Measurements from ENCODE around the gene COL7A1.
"Not testable (repeated sequence)": the region's sequence is repeated elsewhere in the genome, so short reads cannot be mapped to it uniquely, and the experiment has no call there.

COL7A1 gene

DNA sequence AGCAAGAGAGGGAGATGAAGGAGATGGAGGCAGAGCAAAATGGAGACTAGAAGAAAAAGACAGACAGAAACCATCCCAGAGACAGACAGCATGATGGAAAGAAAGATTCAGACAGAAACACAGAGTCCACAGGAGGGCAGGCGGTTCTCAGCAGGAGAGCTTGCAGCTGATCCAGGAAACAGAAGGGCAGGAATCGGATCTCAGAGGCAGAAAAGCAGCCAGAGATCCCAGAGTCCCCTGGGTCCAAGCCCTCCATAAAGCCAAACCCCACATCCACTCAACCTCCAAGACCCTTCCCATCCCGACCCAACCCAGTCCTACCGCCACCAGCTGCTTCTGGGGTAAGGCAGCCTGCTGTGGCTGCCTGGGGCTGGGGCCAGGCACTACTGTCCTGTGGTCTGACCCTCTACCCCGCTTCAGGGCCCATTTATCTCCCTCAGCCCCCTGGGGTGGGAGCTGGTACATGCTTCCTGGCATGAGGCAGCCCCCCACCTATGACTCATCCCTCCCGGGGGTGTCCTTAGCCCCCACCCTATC lies 31.7 kb downstream of the COL7A1 start, which contains the start of gene UCN2:
Gene UCN2 (minus strand): TSS at position 400 of the 537 bp plus-strand sequence. CDS start 657 bp downstream, outside the sequence.
- no peak for DNase-seq

DNA sequence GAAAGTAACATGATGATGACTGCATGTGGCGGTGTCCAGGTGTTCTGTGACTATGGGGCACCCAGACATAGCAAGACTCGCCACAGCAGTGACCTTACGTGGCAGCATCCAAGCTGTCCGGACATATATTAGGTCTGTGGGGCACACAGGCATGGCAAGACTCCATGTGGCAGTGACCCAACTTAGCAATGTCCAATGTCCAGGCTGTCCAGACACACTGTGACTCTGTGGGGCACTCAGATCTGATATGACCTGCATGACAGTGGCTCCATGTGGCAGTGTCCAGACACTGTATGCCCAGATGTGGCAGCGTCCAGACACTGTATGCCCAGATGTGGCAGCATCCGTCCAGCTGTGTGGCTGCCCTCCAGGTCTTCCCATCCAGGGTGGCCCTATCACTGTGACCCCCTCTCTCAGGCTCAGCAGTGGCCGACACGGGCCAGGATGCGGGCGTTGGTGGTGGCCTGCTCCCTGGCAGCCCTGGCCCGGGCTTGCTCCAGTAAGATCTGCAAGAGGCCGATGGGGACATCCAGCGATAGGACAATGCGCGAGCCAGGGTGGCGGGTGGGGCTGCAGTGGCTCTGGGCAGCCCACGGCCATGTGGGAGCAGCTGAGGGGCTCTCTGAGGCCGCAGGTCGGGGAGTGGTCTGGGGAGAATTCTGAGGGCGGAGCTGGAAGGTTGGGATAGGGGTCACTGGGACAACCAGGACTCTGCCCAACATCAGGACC lies 32.6 kb downstream of the COL7A1 start:
- no peak for DNase-seq

- DNase-seq, result peak in 1 of 5 experiments; percentile 41
These were observed 33.9 kb downstream of the COL7A1 start for GRCh38 chr3:48561045-48561736.

- DNase-seq, result no peak
These were observed 34.5 kb downstream of the COL7A1 start for GRCh38 chr3:48560648-48561018.

- DNase-seq, result no peak
These were observed 36.5 kb downstream of the COL7A1 start for GRCh38 chr3:48558493-48559134.

DNA sequence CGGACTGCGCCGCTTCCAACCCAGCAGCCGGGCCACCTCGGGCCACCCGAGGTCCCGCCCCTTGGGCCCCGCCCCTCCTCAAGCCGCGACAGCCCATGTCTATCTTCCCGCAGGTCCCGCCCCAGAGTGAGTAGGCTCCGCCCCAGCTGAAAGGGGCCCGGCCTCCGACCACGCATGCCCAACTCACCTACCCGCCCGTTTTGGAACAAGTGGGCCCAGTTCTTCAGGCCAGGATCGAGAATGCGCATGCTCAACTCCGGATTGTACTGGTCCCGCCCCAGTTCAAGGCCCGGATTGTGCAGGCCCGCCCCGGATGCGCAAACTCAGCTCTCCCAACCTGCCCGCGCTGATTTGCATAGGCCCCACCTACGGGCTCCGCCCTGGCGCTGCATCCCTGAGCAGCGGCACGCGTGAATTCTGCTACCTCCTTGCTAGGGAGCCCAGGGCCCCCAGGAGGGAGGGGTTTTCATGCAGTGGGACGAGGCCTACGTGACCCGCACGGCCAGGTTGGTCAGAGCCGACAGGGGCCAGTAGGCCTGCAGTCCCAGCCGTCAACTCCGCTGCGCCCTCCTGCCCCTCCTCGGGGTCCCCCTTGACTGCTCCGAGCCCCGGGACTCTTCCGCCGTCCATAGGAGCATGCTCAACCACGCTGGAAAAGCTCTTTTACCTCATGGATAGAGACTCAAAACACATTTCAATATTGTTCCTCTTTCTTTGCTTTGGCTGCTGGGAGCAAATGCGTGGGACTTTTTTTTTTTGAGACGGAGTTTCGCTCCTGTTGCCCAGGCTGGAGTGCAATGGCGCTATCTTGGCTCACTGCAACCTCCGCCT lies 38.1 kb downstream of the COL7A1 start, which contains the start of gene PFKFB4:
Gene PFKFB4 (minus strand): TSS at position 8 of the 831 bp plus-strand sequence. CDS start 26 bp downstream, outside the sequence.
- DNase-seq, result peak; percentile 98 to 100 (median 99)

- no peak for DNase-seq
These were observed 39.0 kb downstream of the COL7A1 start for GRCh38 chr3:48555949-48556795.

DNA sequence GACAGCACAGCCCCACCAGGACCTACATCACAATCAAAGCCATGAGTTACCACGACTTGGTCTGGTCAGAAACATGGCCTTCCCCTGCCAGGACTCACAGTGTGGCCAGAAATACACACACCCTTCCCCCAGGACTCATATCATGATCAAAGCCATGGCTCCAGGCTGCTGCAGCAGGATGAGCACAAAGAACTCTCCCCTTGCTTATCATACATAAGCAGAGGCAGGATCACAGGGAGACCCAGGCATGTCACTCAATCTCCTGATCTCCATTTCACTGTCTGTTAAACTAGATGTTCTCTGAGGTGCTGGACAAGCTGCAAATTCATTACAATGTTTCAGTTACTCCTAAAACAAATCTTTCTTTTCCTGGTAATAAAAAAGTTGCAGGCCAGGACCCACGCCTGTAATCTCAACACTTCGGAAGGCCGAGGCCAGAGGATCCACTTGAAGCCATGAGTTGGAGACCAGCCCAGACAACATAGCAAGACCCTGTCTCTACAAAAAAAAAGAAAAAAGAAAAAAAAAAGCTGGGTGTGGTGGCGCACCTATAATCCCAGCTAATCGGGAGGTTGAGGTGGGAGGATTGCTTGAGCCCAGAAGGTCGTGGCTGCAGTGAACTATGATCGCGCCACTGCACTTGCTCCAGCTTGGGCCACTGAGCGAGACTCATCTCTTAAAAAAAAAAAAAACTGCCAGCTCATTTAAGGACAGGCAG lies 39.7 kb downstream of the COL7A1 start:
- DNase-seq, result no peak

- DNase-seq, result no peak
These were observed 41.0 kb downstream of the COL7A1 start for GRCh38 chr3:48553886-48554845.

DNA sequence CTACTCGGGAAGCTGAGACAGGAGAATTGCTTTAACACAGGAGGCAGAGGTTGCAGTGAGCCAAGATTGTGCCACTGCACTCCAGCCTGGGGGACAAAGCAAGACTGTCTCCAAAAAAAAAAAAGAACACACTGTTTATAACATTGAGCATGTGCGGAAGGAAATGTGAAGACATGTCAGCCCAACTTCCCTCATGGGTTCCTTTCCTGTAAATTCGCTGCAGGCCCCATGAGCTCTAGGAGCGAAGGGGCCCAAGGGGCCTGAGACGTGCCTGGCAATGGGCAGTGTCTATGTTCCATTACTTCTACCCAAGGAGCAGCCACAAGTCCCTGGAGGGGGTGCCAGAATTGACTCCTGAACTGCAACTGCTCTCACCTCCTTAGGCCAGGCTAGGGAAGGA lies 41.8 kb downstream of the COL7A1 start:
- DNase-seq, result no peak

DNA sequence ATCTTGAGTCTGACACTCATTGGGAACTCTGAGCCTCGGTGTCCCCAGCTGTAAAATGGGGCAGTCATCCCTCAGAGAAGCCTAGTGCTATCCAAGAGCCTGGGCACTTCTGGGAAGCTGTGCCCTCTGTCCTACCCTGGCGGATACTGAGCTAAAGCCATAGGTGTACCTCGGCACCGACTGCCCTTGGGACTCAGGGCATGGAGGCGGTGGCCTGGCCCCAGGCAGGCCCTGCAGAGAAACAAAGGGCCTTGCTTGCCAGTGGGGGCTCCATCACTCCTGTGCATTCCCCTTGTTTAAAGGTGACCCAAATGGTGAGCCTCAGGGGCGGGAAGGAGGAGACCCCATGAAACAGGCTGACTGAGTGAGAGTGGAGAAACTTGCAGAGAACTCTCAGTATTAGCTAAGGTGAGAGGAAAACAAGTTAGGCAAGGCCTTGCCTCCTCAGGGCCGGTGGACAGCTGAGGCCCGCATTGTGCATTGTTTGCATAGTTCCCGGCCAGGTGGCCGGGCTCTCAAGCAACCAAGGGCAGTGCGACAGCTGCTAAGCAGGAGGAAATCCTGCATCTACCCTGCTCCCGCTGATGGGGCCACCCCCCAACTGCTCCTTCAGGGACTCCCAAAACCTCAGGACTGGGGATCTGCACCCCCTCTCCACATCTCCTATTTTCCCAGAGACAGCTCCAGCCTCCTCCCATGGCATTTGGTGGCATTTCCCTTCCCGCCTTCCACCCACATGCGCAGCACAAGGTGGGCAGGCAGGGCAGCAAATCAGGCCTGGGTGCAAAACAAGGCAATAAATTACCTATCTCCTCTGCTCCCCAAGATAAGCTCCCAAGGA lies 42.8 kb downstream of the COL7A1 start:
- no peak for DNase-seq

- DNase-seq, result not testable (repeated sequence)
These were observed 43.5 kb downstream of the COL7A1 start for GRCh38 chr3:48551651-48552050.

DNA sequence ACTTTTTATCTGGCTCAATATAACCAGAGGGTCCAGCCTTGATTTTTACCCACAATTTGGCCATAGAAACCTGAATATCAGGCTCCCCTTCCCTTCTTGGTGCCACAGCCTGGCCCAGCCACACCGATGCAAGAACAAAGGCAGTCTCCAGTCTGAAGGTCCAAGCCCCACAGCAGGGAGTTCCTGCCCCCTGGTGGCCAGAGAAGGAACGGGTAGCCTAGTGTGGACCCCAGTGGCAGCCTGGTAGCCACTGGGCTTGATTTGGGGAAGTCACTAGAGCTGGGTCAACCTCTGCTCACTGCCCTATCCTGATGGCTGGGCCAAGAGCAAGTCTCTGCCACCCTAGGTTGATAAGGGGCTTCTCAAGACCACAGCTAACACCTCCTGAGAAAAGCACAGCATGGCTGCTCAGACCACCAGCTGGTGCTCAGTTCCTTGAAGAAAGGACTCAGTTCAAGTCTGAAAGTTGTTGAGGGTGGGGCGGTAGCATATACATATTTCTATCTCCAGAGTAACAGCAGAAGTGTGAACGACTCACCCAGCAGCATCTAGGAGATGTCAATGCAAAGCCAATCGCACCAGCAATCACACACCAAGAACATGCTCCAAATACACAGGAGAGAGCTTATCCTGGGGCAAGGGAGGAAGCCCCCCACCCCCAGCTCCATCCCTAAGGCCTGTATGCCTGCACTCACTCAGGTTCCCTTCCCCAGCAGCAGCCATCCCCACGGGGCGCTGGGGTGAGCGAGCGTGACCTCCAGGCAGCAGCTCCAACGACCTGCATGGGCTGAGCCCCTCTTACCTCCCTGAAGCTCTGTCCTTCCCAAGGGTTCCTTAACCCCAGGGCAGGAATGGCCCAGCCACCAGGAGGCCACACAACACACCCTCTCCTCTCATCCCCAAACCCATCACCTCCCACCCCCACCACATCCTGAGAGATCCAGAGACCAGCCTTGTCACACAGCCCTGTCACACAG lies 46.1 kb downstream of the COL7A1 start:
- peak; percentile 53 to 82 (median 75) for DNase-seq

DNA sequence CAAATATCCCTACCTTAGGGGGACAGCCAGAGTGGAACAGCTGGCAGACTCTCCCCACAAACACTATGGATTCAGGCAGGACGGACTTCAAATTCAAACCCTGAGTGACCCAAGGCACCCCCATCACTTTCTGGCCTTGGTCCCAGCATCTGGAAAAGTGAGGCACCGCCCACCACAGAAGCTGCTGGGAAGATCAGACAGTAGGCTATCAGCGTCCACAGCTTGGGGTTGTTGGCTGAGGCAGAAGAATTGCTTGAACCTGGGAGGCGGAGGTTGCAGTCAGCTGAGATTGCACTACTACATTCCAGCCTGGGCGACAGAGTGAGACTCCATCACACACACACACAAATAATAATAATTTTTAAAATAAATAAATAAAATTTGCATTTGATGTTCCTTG lies 47.0 kb downstream of the COL7A1 start:
- no peak for DNase-seq

- no peak for DNase-seq
These were observed 48.8 kb downstream of the COL7A1 start for GRCh38 chr3:48546203-48546829.

DNA sequence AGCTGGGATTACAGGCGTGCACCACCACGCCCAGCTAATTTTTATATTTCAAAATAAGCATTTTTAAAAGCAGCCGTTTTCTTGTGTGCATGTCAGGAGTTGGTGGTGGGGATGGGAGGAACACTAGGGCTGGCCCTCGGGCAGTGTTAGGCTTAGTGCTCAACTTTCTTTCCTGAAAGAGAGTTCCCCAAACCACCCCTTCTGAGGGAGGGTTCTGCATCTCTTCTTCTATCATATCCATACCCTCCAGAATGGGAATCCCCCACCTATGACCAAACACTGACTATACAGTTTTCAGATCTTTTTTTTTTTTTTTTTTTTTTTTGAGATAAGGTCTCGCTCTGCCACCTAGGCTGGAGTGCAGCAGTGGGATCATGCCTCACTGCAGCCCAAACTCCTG lies 51.0 kb downstream of the COL7A1 start:
- DNase-seq, result no peak

Data from T-helper 2 cell (primary cell).